AG09319 (cell line): Measurements from ENCODE around the gene ODR4.
"Not testable (repeated sequence)": the region's sequence is repeated elsewhere in the genome, so short reads cannot be mapped to it uniquely, and the experiment has no call there.

Experiments used
- DNase-seq: peaks from one replicate; pipeline ENCODE4 v3.0.0-alpha.2; 2010; ENCODE audit warnings: low read depth; ENCODE audit errors: extremely low read depth
- TF ChIP-seq, protein P1 (sequence below): IDR thresholded peaks from 2 replicates; pipeline ENCODE4 v1.5.1; 2011; ENCODE audit warnings: low read depth, mild to moderate bottlenecking, inconsistent platforms, low read length, moderate library complexity

Gene ODR4

DNA sequence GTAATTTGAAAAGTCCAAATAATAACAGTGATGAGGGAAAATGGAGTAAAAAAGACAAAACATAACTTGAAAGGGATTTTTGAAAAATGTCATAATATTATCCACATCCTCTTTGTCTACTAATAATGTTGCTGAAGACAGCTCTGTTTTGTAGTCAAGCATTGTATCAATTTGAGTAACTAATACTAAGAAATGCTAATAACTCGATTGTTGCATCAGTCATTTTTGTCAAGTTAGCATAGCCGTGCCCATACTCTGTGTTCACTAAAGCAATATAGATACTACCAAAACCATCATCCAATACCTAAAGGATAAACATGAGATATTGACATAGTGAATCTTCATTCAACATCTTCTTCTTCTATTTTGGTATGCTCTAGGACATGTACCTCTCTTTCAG lies 68.0 kb downstream of the ODR4 start:
- DNase-seq = no peak
- TF ChIP-seq, protein P1, sequence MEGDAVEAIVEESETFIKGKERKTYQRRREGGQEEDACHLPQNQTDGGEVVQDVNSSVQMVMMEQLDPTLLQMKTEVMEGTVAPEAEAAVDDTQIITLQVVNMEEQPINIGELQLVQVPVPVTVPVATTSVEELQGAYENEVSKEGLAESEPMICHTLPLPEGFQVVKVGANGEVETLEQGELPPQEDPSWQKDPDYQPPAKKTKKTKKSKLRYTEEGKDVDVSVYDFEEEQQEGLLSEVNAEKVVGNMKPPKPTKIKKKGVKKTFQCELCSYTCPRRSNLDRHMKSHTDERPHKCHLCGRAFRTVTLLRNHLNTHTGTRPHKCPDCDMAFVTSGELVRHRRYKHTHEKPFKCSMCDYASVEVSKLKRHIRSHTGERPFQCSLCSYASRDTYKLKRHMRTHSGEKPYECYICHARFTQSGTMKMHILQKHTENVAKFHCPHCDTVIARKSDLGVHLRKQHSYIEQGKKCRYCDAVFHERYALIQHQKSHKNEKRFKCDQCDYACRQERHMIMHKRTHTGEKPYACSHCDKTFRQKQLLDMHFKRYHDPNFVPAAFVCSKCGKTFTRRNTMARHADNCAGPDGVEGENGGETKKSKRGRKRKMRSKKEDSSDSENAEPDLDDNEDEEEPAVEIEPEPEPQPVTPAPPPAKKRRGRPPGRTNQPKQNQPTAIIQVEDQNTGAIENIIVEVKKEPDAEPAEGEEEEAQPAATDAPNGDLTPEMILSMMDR = no peak

DNA sequence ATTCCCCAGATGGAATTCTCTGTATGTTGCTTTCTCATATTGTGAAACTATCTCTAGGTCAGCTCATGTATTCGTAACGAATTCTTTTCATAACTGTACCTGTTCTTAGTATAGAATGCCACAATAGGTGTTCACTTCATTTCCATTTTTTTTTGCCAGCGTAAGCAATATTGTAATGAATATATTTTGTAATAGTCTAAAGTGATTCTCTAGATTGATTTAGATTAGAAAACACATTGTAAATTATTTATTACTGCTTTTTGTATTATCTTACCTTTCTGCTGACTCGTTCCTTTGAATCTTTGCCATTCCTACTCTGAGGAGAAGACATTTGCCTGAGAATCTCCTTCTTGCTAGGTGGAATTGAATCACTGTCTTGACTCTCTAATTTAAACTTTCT lies 70.5 kb downstream of the ODR4 start:
- no peak for DNase-seq
- TF ChIP-seq, protein P1 = no peak

DNA sequence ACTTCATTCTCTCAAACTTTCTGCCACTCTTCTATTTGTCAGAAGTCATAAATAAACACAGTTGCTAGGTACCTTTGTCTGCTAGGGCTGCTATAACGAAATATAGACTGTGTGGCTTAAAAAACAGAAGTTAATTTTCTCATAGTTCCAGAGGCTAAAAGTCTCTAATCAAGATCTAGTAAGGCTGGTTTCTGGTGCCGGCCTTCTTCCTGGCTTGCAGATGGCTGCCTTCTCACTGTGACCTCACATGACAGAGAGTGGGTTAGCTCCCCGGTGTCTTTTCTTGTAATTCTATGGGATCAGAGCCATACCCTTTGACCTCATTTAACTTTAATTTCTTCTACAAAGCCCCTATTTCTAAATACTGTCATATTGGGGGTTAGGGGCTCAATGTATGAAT lies 79.3 kb downstream of the ODR4 start:
- TF ChIP-seq, protein P1 = no peak
- no peak for DNase-seq

DNA sequence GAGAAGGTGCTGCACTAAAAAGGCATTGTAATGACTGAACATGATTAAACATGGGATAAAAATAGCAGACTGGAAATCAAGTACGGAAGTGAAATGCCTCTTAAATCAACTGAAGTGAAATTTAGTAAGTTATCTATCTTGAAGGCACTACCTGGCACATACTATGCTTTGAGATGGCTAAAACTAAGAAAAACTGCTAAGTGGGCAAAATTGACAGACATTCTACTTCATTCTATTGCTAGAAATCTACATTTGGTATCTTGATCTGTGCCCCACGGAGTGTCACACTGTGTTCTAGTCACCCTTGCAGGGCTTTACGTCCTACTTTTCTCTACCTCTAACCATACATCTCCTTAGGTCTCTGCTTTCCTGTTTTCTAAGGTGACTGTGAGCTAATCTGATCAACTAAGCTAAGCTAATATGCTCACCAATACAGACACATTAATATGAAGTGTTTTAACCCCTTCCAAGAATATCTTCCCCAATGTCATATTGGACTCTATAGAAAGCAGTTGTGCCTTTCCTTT lies 81.2 kb downstream of the ODR4 start:
- no peak for DNase-seq
- TF ChIP-seq, protein P1 = no peak

DNA sequence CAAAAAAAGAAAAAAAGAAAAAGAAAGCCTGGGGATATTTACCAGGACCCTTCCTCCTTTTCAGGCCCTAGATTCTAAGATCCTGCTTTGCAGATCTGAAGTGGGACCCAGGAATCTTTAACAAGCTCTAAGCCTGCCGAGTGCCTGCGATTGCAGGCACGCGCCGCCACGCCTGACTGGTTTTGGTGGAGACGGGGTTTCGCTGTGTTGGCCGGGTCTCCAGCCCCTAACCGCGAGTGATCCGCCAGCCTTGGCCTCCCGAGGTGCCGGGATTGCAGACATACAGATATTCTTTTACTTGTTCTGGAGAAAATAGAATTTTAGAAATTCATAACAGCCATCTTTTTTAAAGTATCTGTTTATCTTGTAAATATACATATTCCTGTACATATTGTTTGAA lies 83.5 kb downstream of the ODR4 start:
- DNase-seq = not testable (repeated sequence)

DNA sequence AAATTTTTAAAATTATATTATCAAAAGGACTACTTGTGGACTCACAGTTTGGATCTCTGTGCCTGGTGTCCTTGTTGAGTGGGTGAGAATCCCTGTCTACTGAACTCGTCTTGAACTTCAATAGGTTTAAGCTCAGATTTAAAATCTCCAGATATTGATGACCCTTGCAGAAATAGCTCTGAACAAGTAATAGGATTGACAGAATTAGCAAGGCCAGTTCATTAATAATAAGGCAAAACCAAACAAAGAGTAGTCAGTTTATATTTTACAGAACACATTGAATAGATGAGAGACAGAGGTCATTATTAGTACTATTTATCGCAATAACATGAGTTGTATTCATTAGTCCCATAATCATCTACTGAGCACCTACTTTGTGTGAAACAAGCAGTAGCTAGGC lies 85.4 kb downstream of the ODR4 start, which contains the start of gene PDC:
TSS of gene PDC (minus strand) at position 101 of the 400 bp plus-strand sequence. CDS start 11,655 bp downstream, outside the sequence.
- TF ChIP-seq, protein P1 = no peak
- no peak for DNase-seq

DNA sequence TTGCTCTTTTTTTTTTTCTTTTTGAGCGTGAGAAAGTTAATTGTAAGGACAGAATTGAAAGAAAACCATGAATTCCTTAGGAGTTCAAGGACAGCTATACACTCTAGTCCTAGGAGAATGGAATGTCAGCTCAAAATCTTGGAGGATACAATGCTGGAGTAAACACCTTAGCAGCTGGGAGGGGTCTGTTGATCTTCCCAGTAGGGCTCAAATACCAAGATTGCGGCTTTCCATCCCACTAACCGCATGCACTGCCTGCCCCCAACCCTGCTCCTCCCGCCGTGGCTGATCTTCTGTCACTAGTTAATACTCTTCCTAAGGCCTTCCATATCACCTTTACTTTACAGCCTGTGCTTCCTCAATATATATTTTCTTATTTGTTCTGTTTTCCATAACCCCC lies 87.9 kb downstream of the ODR4 start:
- no peak for DNase-seq
- TF ChIP-seq, protein P1 = no peak

DNA sequence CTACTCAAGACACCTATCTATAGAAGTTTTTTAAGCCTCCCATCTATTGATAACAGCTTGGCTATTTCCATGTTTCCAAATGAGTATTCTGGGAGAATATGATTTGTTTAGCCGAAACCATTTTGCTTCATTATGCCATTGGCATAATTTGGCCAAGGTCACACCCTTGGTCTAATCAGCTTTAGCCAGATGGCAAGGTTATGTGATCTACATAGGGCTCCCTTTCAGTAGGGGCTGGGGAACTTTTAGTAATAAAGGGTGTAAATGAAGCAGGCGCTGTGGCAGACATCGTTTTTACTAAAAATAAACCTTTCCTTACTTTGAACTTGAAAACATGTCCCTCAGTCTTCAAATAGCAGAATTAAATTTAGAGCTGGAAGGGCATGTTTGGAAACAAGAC lies 88.3 kb downstream of the ODR4 start:
- TF ChIP-seq, protein P1 = no peak
- no peak for DNase-seq

DNA sequence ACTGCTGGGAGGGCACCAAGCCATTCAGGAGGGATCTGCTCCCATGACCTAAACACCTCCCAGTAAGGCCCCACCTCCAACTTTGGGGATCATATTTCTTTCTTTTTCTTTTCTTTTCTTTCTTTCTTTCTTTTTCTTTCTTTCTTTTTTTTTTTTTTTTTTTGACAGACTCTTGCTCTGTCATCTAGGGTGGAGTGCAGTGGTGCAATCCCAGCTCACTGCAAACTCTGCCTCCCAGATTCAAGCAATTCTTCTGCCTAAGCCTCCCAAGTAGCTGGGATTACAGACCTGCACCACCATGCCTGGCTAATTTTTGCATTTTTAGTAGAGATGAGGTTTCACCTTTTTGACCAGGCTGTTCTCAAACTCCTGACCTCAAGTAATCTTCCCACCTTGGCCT lies 89.9 kb downstream of the ODR4 start:
- DNase-seq = not testable (repeated sequence)
